ENCODE measurements around the gene FGGY. TPM values are rescaled to one million over a fixed set of nuclear protein-coding genes. Genes with fewer than 3 reads are reported as not detected.

Gene FGGY
- total and polyA plus RNA-seq, 2 donors (not counting 1 experiment from before 2014, with no cell fraction given), result 6.1 to 38.5 TPM

GRCh38 chr1:59605184-59605583 is 308.3 kb downstream of the FGGY start:
- no peak overlapping the region for H3K27ac Mint-ChIP-seq
- Histone ChIP-seq H3K9ac (ENCODE audit: low read length) (no peak overlapping the region), H3K4me3 (ENCODE audit: control extremely low read depth in 1 of 5, extremely low read depth in 1 of 5, insufficient read depth in 1 of 5, low read depth in 2 of 5, low read length in 4 of 5) (no peak overlapping the region), H3K9me3 (ENCODE audit: control extremely low read depth in 1 of 3, control insufficient read depth in 2 of 3, insufficient read depth in 1 of 3, low read length in 2 of 3) (no peaks in the 10 kb centered on the region), H4K20me1 (ENCODE audit: control insufficient read depth, insufficient read depth, low read length, poor library complexity, severe bottlenecking) (no peaks in the 10 kb centered on the region), H2AFZ (ENCODE audit: insufficient read depth, low read depth, low read length, poor library complexity, severe bottlenecking) (no peak overlapping the region), H3K27ac (ENCODE audit: low read length in 2 of 2) (no peak overlapping the region), H3K27me3 (replicated peaks in 1 of 4; ENCODE audit: control extremely low read depth in 1 of 4, control insufficient read depth in 3 of 4, insufficient read depth in 4 of 4, low read length in 3 of 4) (no peaks in the 10 kb centered on the region), H3K4me1 (ENCODE audit: control insufficient read depth in 2 of 2, insufficient read depth in 2 of 2, low read length in 2 of 2) (no peaks in the 10 kb centered on the region), H3K4me2 (replicated peaks; ENCODE audit: low read depth, low read length, poor library complexity, severe bottlenecking) (no peak overlapping the region), H3K79me2 (ENCODE audit: control insufficient read depth, insufficient read depth, low read length) (no peaks in the 10 kb centered on the region), H3K36me3 (replicated peaks in 1 of 2; ENCODE audit: control extremely low read depth in 1 of 2, control insufficient read depth in 1 of 2, extremely low read depth in 1 of 2, insufficient read depth in 2 of 2, low read length in 1 of 2) (peaks cover 3 to 4% of the 10 kb centered on the region in 2 experiments)
- H3K4me1 Mint-ChIP-seq, result no peaks in the 10 kb centered on the region
- H3K9me3 Mint-ChIP-seq (ENCODE audit: insufficient read depth), result no peaks in the 10 kb centered on the region
- CTCF ChIA-PET, result interaction anchor here (1.0 kb wide), 1 partner anchor 24 kb away, joined by 4 read pairs; no protein-coding TSS in a partner anchor
- whole genome bisulfite sequencing (ENCODE audit: insufficient coverage), result 81% methylated on average over 3 of the region's 3 CpGs
- TF ChIP-seq EZH2 (IDR thresholded peaks at IDR 0.05; ENCODE audit: borderline replicate concordance, insufficient read depth, low read depth, low read length, poor library complexity, severe bottlenecking), result no peak
- TF ChIP-seq, protein P1, sequence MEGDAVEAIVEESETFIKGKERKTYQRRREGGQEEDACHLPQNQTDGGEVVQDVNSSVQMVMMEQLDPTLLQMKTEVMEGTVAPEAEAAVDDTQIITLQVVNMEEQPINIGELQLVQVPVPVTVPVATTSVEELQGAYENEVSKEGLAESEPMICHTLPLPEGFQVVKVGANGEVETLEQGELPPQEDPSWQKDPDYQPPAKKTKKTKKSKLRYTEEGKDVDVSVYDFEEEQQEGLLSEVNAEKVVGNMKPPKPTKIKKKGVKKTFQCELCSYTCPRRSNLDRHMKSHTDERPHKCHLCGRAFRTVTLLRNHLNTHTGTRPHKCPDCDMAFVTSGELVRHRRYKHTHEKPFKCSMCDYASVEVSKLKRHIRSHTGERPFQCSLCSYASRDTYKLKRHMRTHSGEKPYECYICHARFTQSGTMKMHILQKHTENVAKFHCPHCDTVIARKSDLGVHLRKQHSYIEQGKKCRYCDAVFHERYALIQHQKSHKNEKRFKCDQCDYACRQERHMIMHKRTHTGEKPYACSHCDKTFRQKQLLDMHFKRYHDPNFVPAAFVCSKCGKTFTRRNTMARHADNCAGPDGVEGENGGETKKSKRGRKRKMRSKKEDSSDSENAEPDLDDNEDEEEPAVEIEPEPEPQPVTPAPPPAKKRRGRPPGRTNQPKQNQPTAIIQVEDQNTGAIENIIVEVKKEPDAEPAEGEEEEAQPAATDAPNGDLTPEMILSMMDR (IDR thresholded peaks at IDR 0.05), result no peak
- POLR2A ChIA-PET, result interaction anchor here (0.5 kb wide), 1 partner anchor 666 kb away, joined by 3 read pairs; no protein-coding TSS in a partner anchor
- intact Hi-C loops (cut with micrococcal nuclease), result no loop called here
- DNase-seq, result no peak
- H3K4me3 Mint-ChIP-seq, result no peak overlapping the region
- ATAC-seq (ENCODE audit: low read depth), result no peak
- H3K27me3 Mint-ChIP-seq, result no peaks in the 10 kb centered on the region

DNA sequence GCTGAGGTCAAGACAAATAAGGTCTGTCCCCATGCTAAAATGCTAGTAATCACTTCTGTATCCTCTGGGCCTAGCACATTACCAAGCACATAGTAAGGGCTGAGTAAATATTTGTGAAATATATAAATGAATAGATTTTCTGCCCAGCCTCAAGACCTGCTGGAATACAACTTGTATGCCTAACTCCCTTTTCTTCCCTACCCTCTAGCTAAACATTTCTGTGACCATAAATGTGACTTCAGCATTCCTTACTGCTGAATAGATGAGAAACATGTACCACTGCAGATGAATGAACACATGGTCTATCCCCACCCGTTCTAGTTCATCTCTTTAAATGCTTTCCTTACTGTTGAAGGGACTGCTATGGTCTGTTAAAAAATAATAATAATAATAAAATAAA is 308.9 kb downstream of the FGGY start:
- DNase-seq, result no peak
- peaks cover 3 to 4% of the 10 kb centered on the region in 2 experiments for H3K36me3 ChIP-seq (replicated peaks in 1 of 2; ENCODE audit: control extremely low read depth in 1 of 2, control insufficient read depth in 1 of 2, extremely low read depth in 1 of 2, insufficient read depth in 2 of 2, low read length in 1 of 2)
- H3K27me3 ChIP-seq (replicated peaks in 1 of 4; ENCODE audit: control extremely low read depth in 1 of 4, control insufficient read depth in 3 of 4, insufficient read depth in 4 of 4, low read length in 3 of 4), result no peaks in the 10 kb centered on the region
- intact Hi-C loops (cut with micrococcal nuclease), result no loop called here
- no peaks in the 10 kb centered on the region for H3K9me3 Mint-ChIP-seq (ENCODE audit: insufficient read depth)
- WGBS (ENCODE audit: insufficient coverage), result no CpG with 5 or more reads among the region's 1 CpG
- no peak overlapping the region for H3K4me2 ChIP-seq (replicated peaks; ENCODE audit: low read depth, low read length, poor library complexity, severe bottlenecking)
- no peak overlapping the region for H3K4me3 Mint-ChIP-seq
- H4K20me1 ChIP-seq (ENCODE audit: control insufficient read depth, insufficient read depth, low read length, poor library complexity, severe bottlenecking), result no peaks in the 10 kb centered on the region
- no peaks in the 10 kb centered on the region for H3K79me2 ChIP-seq (ENCODE audit: control insufficient read depth, insufficient read depth, low read length)
- no peak overlapping the region for H3K27ac ChIP-seq (ENCODE audit: low read length in 2 of 2)
- ChIA-PET CTCF (interaction anchor here (1.0 kb wide), 1 partner anchor 25 kb away, joined by 4 read pairs; no protein-coding TSS in a partner anchor), POLR2A (interaction anchor here (0.5 kb wide), 1 partner anchor 667 kb away, joined by 3 read pairs; no protein-coding TSS in a partner anchor)
- no peak for TF ChIP-seq EZH2 (IDR thresholded peaks at IDR 0.05; ENCODE audit: borderline replicate concordance, insufficient read depth, low read depth, low read length, poor library complexity, severe bottlenecking)
- TF ChIP-seq, protein P1 (IDR thresholded peaks at IDR 0.05), result no peak
- H3K27me3 Mint-ChIP-seq, result no peaks in the 10 kb centered on the region
- peaks cover 0 to 4% (median 0%) of the 10 kb centered on the region in 3 donors for H3K9me3 ChIP-seq (ENCODE audit: control extremely low read depth in 1 of 3, control insufficient read depth in 2 of 3, insufficient read depth in 1 of 3, low read length in 2 of 3)
- H2AFZ ChIP-seq (ENCODE audit: insufficient read depth, low read depth, low read length, poor library complexity, severe bottlenecking), result no peak overlapping the region
- H3K27ac Mint-ChIP-seq, result no peak overlapping the region
- no peak overlapping the region for H3K4me3 ChIP-seq (ENCODE audit: control extremely low read depth in 1 of 5, extremely low read depth in 1 of 5, insufficient read depth in 1 of 5, low read depth in 2 of 5, low read length in 4 of 5)
- no peak for ATAC-seq (ENCODE audit: low read depth)
- H3K9ac ChIP-seq (ENCODE audit: low read length), result no peak overlapping the region
- no peaks in the 10 kb centered on the region for H3K4me1 Mint-ChIP-seq
- no peaks in the 10 kb centered on the region for H3K4me1 ChIP-seq (ENCODE audit: control insufficient read depth in 2 of 2, insufficient read depth in 2 of 2, low read length in 2 of 2)
